ENCODE measurements around the gene TNFSF13B.

The TNFSF13B gene

GRCh38 chr13:108352599-108352998, 83.1 kb downstream of the TNFSF13B start:
- no peak for DNase-seq

DNA sequence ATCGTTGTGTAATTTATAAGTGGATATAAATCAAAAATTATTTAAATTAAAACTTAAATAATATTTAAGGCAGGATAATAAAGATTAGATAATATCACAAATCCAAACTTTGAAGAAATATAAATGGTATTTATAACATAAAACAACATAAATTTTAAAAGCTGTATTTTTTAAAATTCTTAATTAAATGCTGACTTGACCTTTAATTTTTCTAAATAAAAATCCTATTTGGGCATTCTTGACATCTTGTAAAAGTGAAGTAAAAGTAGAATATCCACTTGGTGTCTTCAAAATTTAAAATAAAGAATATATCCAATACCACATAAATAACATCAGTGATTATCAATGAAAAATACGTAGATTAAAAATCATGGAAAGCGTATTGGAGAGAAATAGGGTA, 87.7 kb downstream of the TNFSF13B start:
- DNase-seq, result no peak

Measured in NCI-H345 (cell line).